Kidney (tissue), 14 donors: ENCODE results near the gene PARS2. TPM values are rescaled to one million over a fixed set of nuclear protein-coding genes. Genes with fewer than 3 reads are reported as not detected.
A peak's percentile ranks its signal among the peaks of the same experiment; 100 is the strongest.

Source experiments
- DNase-seq, 5 donors: peaks; one replicate each; pipeline ENCODE4 v3.0.0-alpha.2; 2013 to 2020
- FAIRE-seq: peaks from 2 replicates; lab custom pipeline; 2012; peaks lifted over from hg19 to GRCh38; lab: Jason Lieb, UNC
- H3K27ac ChIP-seq, 2 donors: one replicate each; pipeline ENCODE4 v1.7.0; 2013; ENCODE audit warnings: low read depth in 2 of 2, low read length in 2 of 2, inconsistent platforms in 1 of 2
- H3K27me3 ChIP-seq: one replicate; pipeline ENCODE4 v1.7.1; 2013; ENCODE audit warnings: low read length, inconsistent platforms; ENCODE audit not compliant: control insufficient read depth, insufficient read depth
- H3K36me3 ChIP-seq, 3 donors: one replicate each; pipeline versions ENCODE4 v1.7.0 to v1.7.1; 2013; ENCODE audit warnings: low read length in 3 of 3, control low read depth in 1 of 3, inconsistent platforms in 1 of 3; ENCODE audit not compliant: insufficient read depth in 3 of 3, control insufficient read depth in 2 of 3
- H3K4me1 ChIP-seq, 3 donors: one replicate each; pipeline versions ENCODE4 v1.7.0 to v1.7.1; 2013; ENCODE audit warnings: low read length in 3 of 3, inconsistent platforms in 1 of 3, low read depth in 1 of 3; ENCODE audit not compliant: control insufficient read depth in 2 of 3, insufficient read depth in 2 of 3
- H3K4me3 ChIP-seq, 3 donors: one replicate each; pipeline versions ENCODE4 v1.7.0 to v1.8.1; 2013; ENCODE audit warnings: low read length in 3 of 3, control low read depth in 1 of 3, inconsistent platforms in 1 of 3
- H3K9ac ChIP-seq, 3 donors: one replicate each; pipeline versions ENCODE4 v1.7.0 to v1.7.1; 2013; ENCODE audit warnings: low read length in 3 of 3, control low read depth in 1 of 3, inconsistent platforms in 1 of 3
- H3K9me3 ChIP-seq, 3 donors: one replicate each; pipeline versions ENCODE4 v1.7.0 to v1.7.1; 2013; ENCODE audit warnings: low read length in 3 of 3, control low read depth in 1 of 3, inconsistent platforms in 1 of 3; ENCODE audit not compliant: control insufficient read depth in 2 of 3, insufficient read depth in 1 of 3
- intact Hi-C: fragments of 100-400 bp; cut with DNase I; formaldehyde crosslinking; loops from one replicate; pipeline ENCODE4 v1.11.1; 2022
- polyA plus RNA-seq: library from polyadenylated mRNA; stranded (reverse); fragments of 350-450 nt; fragmentation: Illumina TruSeq; extraction: RNeasy Lipid Tissue Mini Kit (QIAGEN cat#74804); gene quantifications from one replicate; pipeline ENCODE4 v1.2.3, GENCODE V29; 2014; ENCODE audit warnings: low read depth, low replicate concordance; ENCODE audit not compliant: insufficient read depth
- total RNA-seq: library from RNA; stranded (reverse); fragmentation: NEBNext Ultra II Directional; extraction: Animal tissue kit (Norgen Biotek cat#: 25700); gene quantifications from one replicate; pipeline ENCODE4 v1.2.1, GENCODE V29; 2021
- TF ChIP-seq, protein P1 (sequence below): IDR thresholded peaks from 3 replicates; pipeline ENCODE4 v1.5.1; 2012; ENCODE audit warnings: mild to moderate bottlenecking, moderate library complexity, borderline replicate concordance; ENCODE audit not compliant: insufficient read depth; ENCODE audit errors: extremely low read depth
- donor health status: control.
- donor health status: control.
- donor health status: control.
- donor health status: control.
- donor health status: control.
- donor health status: DM: yes; HTN: yes; CAD: no.
- donor health status: Normal renal cell carcinoma (clear cell type).

Gene PARS2
- total and polyA plus RNA-seq, 2 donors from 2014 or later = 7.1 to 7.2 TPM

DNA sequence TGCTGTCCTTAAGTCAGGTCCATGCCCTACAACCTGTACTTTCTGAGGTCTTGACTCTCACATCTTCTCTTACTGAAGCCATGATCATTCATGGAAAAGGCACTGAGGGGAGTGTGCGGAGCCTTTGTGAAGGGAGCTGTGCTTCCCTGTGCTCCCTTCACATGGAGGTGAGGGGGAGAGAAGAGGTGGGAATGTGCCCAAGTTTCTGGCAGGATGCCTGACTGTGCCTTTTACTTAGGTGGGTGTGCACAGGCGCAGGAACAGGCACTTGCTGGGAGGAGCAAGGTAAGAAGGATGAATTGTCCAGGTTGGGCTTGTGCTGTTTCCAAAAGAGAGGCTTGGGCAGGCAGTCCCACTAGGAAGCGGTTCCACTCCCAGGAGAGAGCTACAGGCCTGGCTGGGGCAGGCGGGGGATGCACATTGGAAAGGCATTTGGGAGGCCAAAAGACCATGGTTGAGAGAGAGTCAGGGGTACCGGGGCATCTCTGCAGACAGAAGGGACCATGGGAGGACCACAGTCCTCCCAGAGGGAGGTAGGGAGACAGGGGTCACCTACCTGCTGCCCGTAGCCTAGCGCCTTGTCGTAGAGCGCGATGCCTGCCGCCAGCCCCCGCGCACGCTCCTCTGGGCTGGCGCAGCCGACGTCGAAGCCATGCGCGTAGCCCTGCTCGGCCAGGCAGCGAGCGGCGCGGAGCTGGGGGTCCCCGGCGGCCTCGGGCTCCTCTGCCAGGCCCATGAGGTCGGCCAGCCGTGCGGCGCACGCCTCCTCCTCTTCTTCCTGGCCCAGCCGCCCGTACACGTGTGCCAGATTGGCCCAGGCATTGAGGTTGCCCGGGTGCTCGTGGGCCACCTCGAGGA, 35.9 kb upstream of the PARS2 start:
- H3K27me3 ChIP-seq = no peaks in the 10 kb centered on the region
- DNase-seq = peak in 1 of 5 donors; percentile 37
- FAIRE-seq = no peak
- H3K4me3 ChIP-seq = peak overlapping the region in 2 of 3 donors; percentile 7 to 69
- no peaks in the 10 kb centered on the region for H3K9me3 ChIP-seq
- no peak overlapping the region for H3K27ac ChIP-seq
- intact Hi-C loops = no loop called here
- TF ChIP-seq, protein P1, sequence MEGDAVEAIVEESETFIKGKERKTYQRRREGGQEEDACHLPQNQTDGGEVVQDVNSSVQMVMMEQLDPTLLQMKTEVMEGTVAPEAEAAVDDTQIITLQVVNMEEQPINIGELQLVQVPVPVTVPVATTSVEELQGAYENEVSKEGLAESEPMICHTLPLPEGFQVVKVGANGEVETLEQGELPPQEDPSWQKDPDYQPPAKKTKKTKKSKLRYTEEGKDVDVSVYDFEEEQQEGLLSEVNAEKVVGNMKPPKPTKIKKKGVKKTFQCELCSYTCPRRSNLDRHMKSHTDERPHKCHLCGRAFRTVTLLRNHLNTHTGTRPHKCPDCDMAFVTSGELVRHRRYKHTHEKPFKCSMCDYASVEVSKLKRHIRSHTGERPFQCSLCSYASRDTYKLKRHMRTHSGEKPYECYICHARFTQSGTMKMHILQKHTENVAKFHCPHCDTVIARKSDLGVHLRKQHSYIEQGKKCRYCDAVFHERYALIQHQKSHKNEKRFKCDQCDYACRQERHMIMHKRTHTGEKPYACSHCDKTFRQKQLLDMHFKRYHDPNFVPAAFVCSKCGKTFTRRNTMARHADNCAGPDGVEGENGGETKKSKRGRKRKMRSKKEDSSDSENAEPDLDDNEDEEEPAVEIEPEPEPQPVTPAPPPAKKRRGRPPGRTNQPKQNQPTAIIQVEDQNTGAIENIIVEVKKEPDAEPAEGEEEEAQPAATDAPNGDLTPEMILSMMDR = no peak
- peaks cover 0 to 29% (median 26%) of the 10 kb centered on the region in 3 donors for H3K4me1 ChIP-seq
- H3K36me3 ChIP-seq = no peaks in the 10 kb centered on the region
- H3K9ac ChIP-seq = peak overlapping the region in 1 of 3 donors; percentile 40

DNA sequence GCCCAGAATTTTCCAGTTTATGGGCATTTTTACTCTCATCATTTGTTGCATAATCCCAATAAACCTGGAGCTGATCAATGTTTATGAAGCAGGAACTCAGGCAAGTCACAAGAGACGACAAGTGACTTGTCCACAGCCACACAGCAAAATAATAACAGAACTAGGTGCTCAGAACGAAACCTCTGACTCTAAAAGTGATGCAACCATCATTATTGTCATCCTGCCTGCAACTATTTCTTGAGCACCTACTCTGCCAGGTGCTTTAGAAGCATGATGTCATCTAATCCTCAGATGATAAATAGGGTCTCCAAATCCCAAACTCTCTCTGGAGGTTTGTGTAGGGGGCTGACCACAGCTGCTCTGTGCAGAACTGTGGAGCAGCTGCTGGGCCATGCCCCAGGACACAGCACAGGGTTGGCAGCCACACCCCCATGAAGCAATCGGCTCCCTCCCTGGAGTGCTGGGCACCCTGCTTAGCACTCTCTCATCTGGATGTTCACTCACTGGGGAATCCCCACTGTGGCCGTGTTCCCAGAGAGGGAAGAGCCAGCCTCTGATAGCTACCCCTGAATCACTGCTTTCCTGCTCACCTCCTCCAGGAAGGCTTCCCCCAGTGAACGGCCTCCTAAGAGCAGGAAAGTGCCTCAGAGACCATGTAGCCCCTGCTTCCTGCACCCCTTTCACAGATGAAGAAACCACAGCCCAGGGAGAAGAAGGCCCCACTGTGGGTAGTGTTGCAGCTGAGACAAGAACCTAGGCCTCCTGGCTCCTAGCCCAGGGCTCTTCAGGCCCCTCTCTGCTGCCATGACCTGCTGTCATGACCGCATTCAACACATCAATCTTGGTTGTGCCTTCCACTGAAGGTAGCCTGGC, 34.7 kb upstream of the PARS2 start:
- no peaks in the 10 kb centered on the region for H3K27me3 ChIP-seq
- DNase-seq (peak in 1 of 5 donors; percentile 24), FAIRE-seq (no peak)
- TF ChIP-seq, protein P1 = no peak
- no peak overlapping the region for H3K9ac ChIP-seq
- no peaks in the 10 kb centered on the region for H3K36me3 ChIP-seq
- H3K4me1 ChIP-seq = peaks cover 0 to 24% (median 21%) of the 10 kb centered on the region in 3 donors
- H3K9me3 ChIP-seq = no peaks in the 10 kb centered on the region
- peak overlapping the region in 1 of 3 donors; percentile 69 for H3K4me3 ChIP-seq
- intact Hi-C loops = no loop called here
- H3K27ac ChIP-seq = peak overlapping the region in 1 of 2 donors; percentile 16

DNA sequence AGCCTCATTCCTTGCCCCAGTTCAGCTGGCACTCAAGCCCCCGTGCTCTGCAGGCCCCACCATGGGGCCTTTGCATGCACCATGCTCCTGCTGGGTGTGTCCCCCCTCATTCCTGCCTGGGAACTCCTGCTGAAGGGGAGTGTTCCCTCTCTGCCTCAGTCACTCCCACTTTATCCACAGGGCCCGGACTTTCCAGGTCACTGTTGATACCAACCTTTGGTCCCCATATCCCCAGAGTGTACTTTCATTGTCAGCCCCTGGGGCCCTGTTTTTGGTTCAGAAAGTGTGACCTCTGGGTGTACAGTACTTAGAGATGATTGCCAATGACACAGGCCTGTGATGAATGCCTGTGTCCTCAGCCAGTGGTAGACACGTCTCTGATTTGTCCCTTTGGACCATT, 33.9 kb upstream of the PARS2 start:
- TF ChIP-seq, protein P1 = no peak
- Histone ChIP-seq H3K27me3 (no peaks in the 10 kb centered on the region), H3K9me3 (no peaks in the 10 kb centered on the region), H3K27ac (peak overlapping the region in 1 of 2 donors; percentile 32), H3K9ac (no peak overlapping the region), H3K36me3 (no peaks in the 10 kb centered on the region), H3K4me1 (peaks cover 0 to 24% (median 21%) of the 10 kb centered on the region in 3 donors), H3K4me3 (no peak overlapping the region)
- DNase-seq (peak in 1 of 5 donors; percentile 26), FAIRE-seq (no peak)
- intact Hi-C loops = no loop called here
